Measurements from ENCODE around the gene FOXJ2. TPM values are rescaled to one million over a fixed set of nuclear protein-coding genes. Genes with fewer than 3 reads are reported as not detected.
"Not testable (repeated sequence)": the region's sequence is repeated elsewhere in the genome, so short reads cannot be mapped to it uniquely, and the experiment has no call there.

FOXJ2 gene
- total RNA-seq = 7.3 TPM

- DNase-seq = peak; percentile 68
These were observed at the start of gene FOXJ2 for GRCh38 chr12:8032242-8033152. Gene FOXJ2 (plus strand): TSS chr12:8032716. CDS start chr12:8039833, 7,117 bp downstream.

- not testable (repeated sequence) for DNase-seq
These were observed 49.5 kb upstream of the FOXJ2 start for GRCh38 chr12:7983019-7983418.

- DNase-seq = not testable (repeated sequence)
These were observed 49.1 kb upstream of the FOXJ2 start for GRCh38 chr12:7983460-7983859.

GRCh38 chr12:7984900-7985299, 47.6 kb upstream of the FOXJ2 start:
- DNase-seq = no peak

- no peak for DNase-seq
These were observed 46.6 kb upstream of the FOXJ2 start for GRCh38 chr12:7985802-7986418.

- DNase-seq = no peak
These were observed 42.6 kb upstream of the FOXJ2 start for GRCh38 chr12:7989827-7990491.

GRCh38 chr12:7991535-7991934, 41.0 kb upstream of the FOXJ2 start:
- DNase-seq = no peak

GRCh38 chr12:7994731-7995205, 37.7 kb upstream of the FOXJ2 start:
- DNase-seq = no peak

GRCh38 chr12:7995266-7995963, 37.1 kb upstream of the FOXJ2 start:
- DNase-seq = peak; percentile 82

GRCh38 chr12:8000827-8001226, 31.7 kb upstream of the FOXJ2 start:
- DNase-seq = not testable (repeated sequence)

- not testable (repeated sequence) for DNase-seq
These were observed 31.0 kb upstream of the FOXJ2 start for GRCh38 chr12:8001496-8001895.

- not testable (repeated sequence) for DNase-seq
These were observed 27.6 kb upstream of the FOXJ2 start for GRCh38 chr12:8004897-8005296.

GRCh38 chr12:8011331-8011730, 21.2 kb upstream of the FOXJ2 start:
- no peak for DNase-seq

- DNase-seq = no peak
These were observed 19.7 kb upstream of the FOXJ2 start for GRCh38 chr12:8012651-8013309.

- no peak for DNase-seq
These were observed 17.7 kb upstream of the FOXJ2 start for GRCh38 chr12:8014836-8015235.

- DNase-seq = not testable (repeated sequence)
These were observed 14.3 kb upstream of the FOXJ2 start for GRCh38 chr12:8018213-8018612.

GRCh38 chr12:8018666-8019581, 13.6 kb upstream of the FOXJ2 start:
- DNase-seq = no peak

- peak; percentile 95 for DNase-seq
These were observed 6.1 kb upstream of the FOXJ2 start for GRCh38 chr12:8026291-8026900.

GRCh38 chr12:8027856-8028255, 4.7 kb upstream of the FOXJ2 start:
- DNase-seq = no peak

GRCh38 chr12:8028267-8028666, 4.2 kb upstream of the FOXJ2 start:
- DNase-seq = no peak

Measured in occipital lobe (tissue), 2 donors.